SIG-M5 (cell line): ENCODE data around the gene MYPN.

Source experiments
- DNase-seq: peaks from one replicate; lab custom pipeline; 2025; lab: John Stamatoyannopoulos, UW

The MYPN gene

GRCh38 chr10:68090586-68090985 is 18.7 kb upstream of the MYPN start:
- DNase-seq, result no peak

- no peak for DNase-seq
Measured at GRCh38 chr10:68092512-68092911, 16.8 kb upstream of the MYPN start.

GRCh38 chr10:68095153-68095552 is 14.1 kb upstream of the MYPN start:
- no peak for DNase-seq

- DNase-seq, result no peak
Measured at GRCh38 chr10:68096913-68097516, 12.3 kb upstream of the MYPN start.

- DNase-seq, result no peak
Measured at GRCh38 chr10:68099736-68100135, 9.6 kb upstream of the MYPN start.

- no peak for DNase-seq
Measured at GRCh38 chr10:68101066-68101465, 8.2 kb upstream of the MYPN start.

- no peak for DNase-seq
Measured at GRCh38 chr10:68103261-68103878, 5.9 kb upstream of the MYPN start.

GRCh38 chr10:68103901-68104300 is 5.4 kb upstream of the MYPN start:
- DNase-seq, result no peak

GRCh38 chr10:68105820-68106219 is 3.5 kb upstream of the MYPN start:
- no peak for DNase-seq

GRCh38 chr10:68106656-68107055 is 2.6 kb upstream of the MYPN start:
- DNase-seq, result no peak

- no peak for DNase-seq
Measured at GRCh38 chr10:68107651-68108050, 1.6 kb upstream of the MYPN start.

- DNase-seq, result no peak
Measured at GRCh38 chr10:68108051-68108450, 1.2 kb upstream of the MYPN start.

GRCh38 chr10:68108653-68109052 is 635 bp upstream of the MYPN start:
- no peak for DNase-seq

- no peak for DNase-seq
Measured at GRCh38 chr10:68110027-68110426, 739 bp downstream of the MYPN start.

- no peak for DNase-seq
Measured at GRCh38 chr10:68111584-68111983, 2.3 kb downstream of the MYPN start.

- DNase-seq, result no peak
Measured at GRCh38 chr10:68112837-68113236, 3.5 kb downstream of the MYPN start.

- no peak for DNase-seq
Measured at GRCh38 chr10:68118657-68119056, 9.4 kb downstream of the MYPN start.

GRCh38 chr10:68121020-68121743 is 11.9 kb downstream of the MYPN start:
- DNase-seq, result no peak

- DNase-seq, result no peak
Measured at GRCh38 chr10:68121852-68122251, 12.6 kb downstream of the MYPN start.

GRCh38 chr10:68124718-68125117 is 15.4 kb downstream of the MYPN start:
- no peak for DNase-seq

- DNase-seq, result no peak
Measured at GRCh38 chr10:68125772-68126171, 16.5 kb downstream of the MYPN start.

GRCh38 chr10:68128015-68128414 is 18.7 kb downstream of the MYPN start:
- DNase-seq, result no peak

- no peak for DNase-seq
Measured at GRCh38 chr10:68132391-68132790, 23.1 kb downstream of the MYPN start.

- no peak for DNase-seq
Measured at GRCh38 chr10:68133523-68133922, 24.2 kb downstream of the MYPN start.
